CD4-positive, alpha-beta T cell (primary cell): Measurements from ENCODE around the gene VPS4B. TPM values are rescaled to one million over a fixed set of nuclear protein-coding genes. Genes with fewer than 3 reads are reported as not detected.
A peak's percentile ranks its signal among the peaks of the same experiment; 100 is the strongest.

Experiments
- ATAC-seq: fragments of 200-7000 bp; cut with Tn5 transposase; one replicate; pipeline ENCODE4 v1.10.0; 2022; ENCODE audit warnings: mild to moderate bottlenecking; ENCODE audit not compliant: poor library complexity
- CTCF ChIA-PET: fragments of 350-600 bp; sonication (Branson Sonifier 250); formaldehyde crosslinking; loops from one replicate; lab custom pipeline; 2021; ENCODE audit warnings: antibody characterized with exemption, inconsistent platforms; lab: Charles Lee
- POLR2A ChIA-PET: fragments of 350-600 bp; sonication (Branson Sonifier 250); formaldehyde crosslinking; loops from one replicate; lab custom pipeline; 2021; ENCODE audit warnings: antibody characterized with exemption, inconsistent platforms; lab: Charles Lee
- DNase-seq, 14 experiments: peaks; one replicate each; pipeline ENCODE4 v3.0.0-alpha.2; 2013 to 2020; ENCODE audit warnings: mixed read lengths in 2 of 14
- H3K27ac ChIP-seq, 2 donors: one replicate each; pipeline versions ENCODE4 v1.5.1 to v1.7.0; 2013; ENCODE audit warnings: low read length in 2 of 2, low read depth in 1 of 2, mild to moderate bottlenecking in 1 of 2
- H3K27me3 ChIP-seq, 2 experiments: 1 replicate in 1 of 2; 2 replicates in 1 of 2; pipeline versions ENCODE4 v1.6.1 to v1.7.0; 2013; ENCODE audit warnings: low read length in 2 of 2, control low read depth in 1 of 2, mild to moderate bottlenecking in 1 of 2, moderate library complexity in 1 of 2; ENCODE audit not compliant: insufficient read depth in 2 of 2, control insufficient read depth in 1 of 2
- H3K36me3 ChIP-seq: one replicate; pipeline ENCODE4 v1.6.1; 2013; ENCODE audit warnings: low read length, control low read depth; ENCODE audit not compliant: insufficient read depth
- H3K4me1 ChIP-seq: one replicate; pipeline ENCODE4 v1.6.1; 2013; ENCODE audit warnings: low read length, control low read depth; ENCODE audit not compliant: insufficient read depth
- H3K4me3 ChIP-seq: one replicate; pipeline ENCODE4 v1.5.1; 2013; ENCODE audit warnings: mild to moderate bottlenecking, low read length, moderate library complexity
- H3K9me3 ChIP-seq, 2 experiments: 1 replicate in 1 of 2; 2 replicates in 1 of 2; pipeline versions ENCODE4 v1.6.1 to v1.7.0; 2013; ENCODE audit warnings: low read length in 2 of 2, mild to moderate bottlenecking in 2 of 2, control low read depth in 1 of 2, moderate library complexity in 1 of 2; ENCODE audit not compliant: control insufficient read depth in 1 of 2, insufficient read depth in 1 of 2
- H3K27ac Mint-ChIP-seq: one replicate; pipeline ENCODE4 v1.8.0; 2020; ENCODE audit warnings: mixed read lengths
- H3K27me3 Mint-ChIP-seq: one replicate; pipeline ENCODE4 v1.8.0; 2021; ENCODE audit warnings: mixed read lengths
- H3K36me3 Mint-ChIP-seq: one replicate; pipeline ENCODE4 v1.8.0; 2021; ENCODE audit warnings: low read depth, mixed read lengths
- H3K4me1 Mint-ChIP-seq: one replicate; pipeline ENCODE4 v1.8.0; 2021; ENCODE audit warnings: low read depth, mixed read lengths
- H3K4me3 Mint-ChIP-seq: one replicate; pipeline ENCODE4 v1.8.0; 2020; ENCODE audit warnings: mild to moderate bottlenecking, mixed read lengths
- H3K9me3 Mint-ChIP-seq: one replicate; pipeline ENCODE4 v1.8.0; 2020; ENCODE audit warnings: mixed read lengths
- CTCF ChIP-seq: fragments of 200-600 bp; IDR thresholded peaks from one replicate; pipeline ENCODE4 v1.8.0; 2022; ENCODE audit warnings: antibody characterized with exemption, mild to moderate bottlenecking
- intact Hi-C, 2 experiments: fragments of 100-400 bp; cut with DNase I in 1 of 2; cut with micrococcal nuclease in 1 of 2; formaldehyde crosslinking; loops; one replicate each; pipeline versions ENCODE4 v1.15.1 to v1.9.0; 2023 to 2025; cut with DNase I, micrococcal nuclease
- total RNA-seq, 174 experiments: library from RNA in 2 of 174; stranded (reverse) in 2 of 174; gene quantifications; one replicate each; pipeline ENCODE4 v1.2.3 and lab custom pipeline; 2021 to 2026

Gene VPS4B
- total RNA-seq, 2 experiments from 2014 or later = 46.0 to 50.8 TPM

GRCh38 chr18:63344263-63344662 lies 78.0 kb downstream of the VPS4B start:
- no peak for TF ChIP-seq CTCF
- Mint-ChIP-seq H3K4me3 (no peak overlapping the region), H3K27ac (no peak overlapping the region), H3K9me3 (no peaks in the 10 kb centered on the region), H3K36me3 (peaks cover 88% of the 10 kb centered on the region), H3K27me3 (no peaks in the 10 kb centered on the region), H3K4me1 (no peaks in the 10 kb centered on the region)
- no peaks in the 10 kb centered on the region for H3K27me3 ChIP-seq
- intact Hi-C loops = loop anchor here in 1 of 2 experiments (5.0 kb wide), 1 partner anchor 327 kb away; no protein-coding TSS in a partner anchor
- CTCF ChIA-PET = no interaction called here
- no peaks in the 10 kb centered on the region for H3K9me3 ChIP-seq
- H3K27ac ChIP-seq = no peak overlapping the region
- H3K4me1 ChIP-seq = no peaks in the 10 kb centered on the region
- DNase-seq = no peak
- POLR2A ChIA-PET = interaction anchor here (0.9 kb wide), 1 partner anchor 78 kb away, joined by 3 read pairs; the partner anchor contains the start of gene VPS4B
- H3K36me3 ChIP-seq = peaks cover 75% of the 10 kb centered on the region
- ATAC-seq = no peak
- no peak overlapping the region for H3K4me3 ChIP-seq

- Histone ChIP-seq H3K9me3 (no peaks in the 10 kb centered on the region), H3K27me3 (no peaks in the 10 kb centered on the region), H3K4me1 (no peaks in the 10 kb centered on the region), H3K27ac (no peak overlapping the region), H3K4me3 (no peak overlapping the region), H3K36me3 (peaks cover 69% of the 10 kb centered on the region)
- no peaks in the 10 kb centered on the region for H3K27me3 Mint-ChIP-seq
- H3K27ac Mint-ChIP-seq = no peak overlapping the region
- POLR2A ChIA-PET = interaction anchor here (0.7 to 1.2 kb wide), 2 partner anchors 24 to 326 kb away, joined by 3 to 4 read pairs; no protein-coding TSS in a partner anchor
- H3K4me1 Mint-ChIP-seq = no peaks in the 10 kb centered on the region
- CTCF ChIA-PET = interaction anchor here (0.6 to 1.4 kb wide), 4 partner anchors 17 to 329 kb away, joined by 4 to 7 read pairs (median 4); no protein-coding TSS in a partner anchor
- peaks cover 84% of the 10 kb centered on the region for H3K36me3 Mint-ChIP-seq
- peak in 8 of 14 experiments; percentile 11 to 61 (median 32) for DNase-seq
- ATAC-seq = peak; percentile 71
- H3K9me3 Mint-ChIP-seq = no peaks in the 10 kb centered on the region
- peak; percentile 56 for TF ChIP-seq CTCF
- intact Hi-C loops = loop anchor here (1.0 to 5.0 kb wide), 2 partner anchors 97 to 325 kb away; no protein-coding TSS in a partner anchor
- no peak overlapping the region for H3K4me3 Mint-ChIP-seq
These were observed 80.1 kb downstream of the VPS4B start for GRCh38 chr18:63342206-63342605.

GRCh38 chr18:63339920-63340484 lies 82.3 kb downstream of the VPS4B start:
- Mint-ChIP-seq H3K4me1 (no peaks in the 10 kb centered on the region), H3K36me3 (peaks cover 83% of the 10 kb centered on the region), H3K9me3 (no peaks in the 10 kb centered on the region), H3K27ac (no peak overlapping the region), H3K4me3 (no peak overlapping the region), H3K27me3 (no peaks in the 10 kb centered on the region)
- ChIA-PET CTCF (interaction anchor here (1.1 to 1.7 kb wide), 7 partner anchors 10 to 323 kb away, joined by 3 to 8 read pairs (median 4); no protein-coding TSS in a partner anchor), POLR2A (interaction anchor here (1.1 to 1.4 kb wide), 2 partner anchors 100 to 208 kb away, joined by 3 to 4 read pairs; no protein-coding TSS in a partner anchor)
- Histone ChIP-seq H3K27me3 (no peaks in the 10 kb centered on the region), H3K4me1 (no peaks in the 10 kb centered on the region), H3K9me3 (no peaks in the 10 kb centered on the region), H3K4me3 (no peak overlapping the region), H3K27ac (no peak overlapping the region), H3K36me3 (peaks cover 59% of the 10 kb centered on the region)
- peak; percentile 51 for ATAC-seq
- DNase-seq = peak in 13 of 14 experiments; percentile 9 to 75 (median 32)
- intact Hi-C loops = loop anchor here (1.0 to 5.0 kb wide), 2 partner anchors 323 to 324 kb away; no protein-coding TSS in a partner anchor
- TF ChIP-seq CTCF = peak; percentile 65

Other genes with a start within 250 kb of the VPS4B start
- 10 to 100 TPM; 40.1 to 40.3 TPM for gene BCL2, start 102.7 kb downstream of the VPS4B start, total RNA-seq
- gene KDSR, start 55.3 kb downstream of the VPS4B start, total RNA-seq = 10 to 100 TPM; 21.1 to 23.5 TPM
- not detected for gene SERPINB5, start 54.5 kb upstream of the VPS4B start, total RNA-seq
- not detected for gene SERPINB12, start 119.9 kb upstream of the VPS4B start, total RNA-seq
- not detected for gene SERPINB13, start 164.9 kb upstream of the VPS4B start, total RNA-seq
- gene SERPINB4, start 221.8 kb upstream of the VPS4B start, total RNA-seq = not detected
- gene SERPINB3, start 239.4 kb upstream of the VPS4B start, total RNA-seq = not detected